BLaER1 treated with 17β-estradiol and CSF1 and Interleukin-3, amounts not matched to agents 10 nM and 100 nM (cell line): ENCODE data around the gene BEND3.
"Not testable (repeated sequence)": the region's sequence is repeated elsewhere in the genome, so short reads cannot be mapped to it uniquely, and the experiment has no call there.

Source experiments
- H3K27ac ChIP-seq, 11 experiments: shearing (Covaris generic); formaldehyde crosslinking; 2 replicates each; pipeline ENCODE4 v1.8.1; 2022
- H3K27me3 ChIP-seq, 11 experiments: shearing (Covaris generic); formaldehyde crosslinking; 2 replicates each; pipeline ENCODE4 v1.8.1; 2022
- H3K36me3 ChIP-seq, 11 experiments: shearing (Covaris generic); formaldehyde crosslinking; 2 replicates each; pipeline ENCODE4 v1.8.1; 2022
- H3K4me1 ChIP-seq, 10 experiments: shearing (Covaris generic); formaldehyde crosslinking; 2 replicates each; pipeline ENCODE4 v1.8.1; 2022
- H3K4me2 ChIP-seq, 11 experiments: shearing (Covaris generic); formaldehyde crosslinking; 2 replicates each; pipeline ENCODE4 v1.8.1; 2022
- H3K4me3 ChIP-seq, 10 experiments: shearing (Covaris generic); formaldehyde crosslinking; 2 replicates each; pipeline ENCODE4 v1.8.1; 2022
- H3K9ac ChIP-seq, 11 experiments: shearing (Covaris generic); formaldehyde crosslinking; 2 replicates each; pipeline ENCODE4 v1.8.1; 2022
- H3K9me3 ChIP-seq, 11 experiments: shearing (Covaris generic); formaldehyde crosslinking; replicated peaks in 1 of 11; 2 replicates each; pipeline ENCODE4 v1.8.1; 2022
- H4K20me1 ChIP-seq, 11 experiments: shearing (Covaris generic); formaldehyde crosslinking; 2 replicates each; pipeline ENCODE4 v1.8.1; 2022
- Cebpa-rat ChIP-seq, 11 experiments: shearing (Covaris generic); IDR thresholded peaks; 2 replicates each; pipeline ENCODE4 v1.8.1; 2022

Gene BEND3

DNA sequence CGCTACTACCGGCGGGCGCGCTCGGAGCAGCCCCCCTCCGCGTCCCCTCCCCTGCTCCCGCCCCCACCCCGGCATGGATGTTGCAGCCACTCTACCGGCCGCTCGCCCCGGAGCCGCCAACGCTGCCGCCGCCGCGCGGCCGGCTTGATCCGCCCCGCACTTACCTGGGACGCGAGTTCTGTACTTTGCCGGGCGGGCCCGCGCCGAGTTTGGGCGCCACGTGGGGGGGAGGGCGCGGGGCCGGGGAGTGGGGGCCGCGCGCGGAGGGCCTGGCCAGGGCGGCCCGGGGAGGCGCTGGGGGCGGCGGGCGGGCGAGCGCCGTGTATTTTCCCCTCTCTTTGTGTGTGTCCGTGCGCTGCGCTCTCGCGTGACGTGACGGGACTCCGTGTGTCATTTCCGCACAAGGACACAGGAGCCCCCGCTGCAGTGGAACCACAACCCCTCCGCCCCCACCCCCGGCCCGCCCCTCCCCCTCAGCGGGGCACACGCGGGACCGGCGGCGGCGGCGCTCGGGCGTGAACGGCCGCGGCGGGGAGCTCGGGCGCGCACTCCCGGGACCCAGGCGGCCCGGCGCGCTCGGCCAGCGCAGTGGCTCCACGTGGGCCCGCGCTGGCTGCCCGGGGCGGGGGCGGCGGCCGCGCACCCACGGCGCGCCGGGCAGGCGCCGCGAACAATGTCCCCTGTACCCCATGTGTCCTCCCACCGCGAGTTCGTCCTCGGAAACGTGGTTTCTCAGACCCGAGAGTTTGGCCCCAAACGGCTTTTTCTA lies at the start of gene BEND3:
BEND3 (minus strand) TSS at position 590 of the 769 bp plus-strand sequence. CDS start 16,230 bp downstream, outside the sequence.
- H3K4me1 ChIP-seq = peaks cover 32 to 70% (median 59%) of the 10 kb centered on the region in 10 experiments
- peak within 1 kb of the TSS; percentile 71 to 97 (median 90) for H3K9ac ChIP-seq
- H4K20me1 ChIP-seq = peaks cover 0 to 28% (median 0%) of the 10 kb centered on the region in 11 experiments; a peak in 6 of 22 replicates
- no peak for TF ChIP-seq Cebpa-rat (IDR thresholded peaks at IDR 0.05)
- no peaks in the 10 kb centered on the region for H3K27me3 ChIP-seq
- peak within 1 kb of the TSS in 10 of 11 experiments; percentile 53 to 95 (median 91); a peak in 20 of 22 replicates for H3K27ac ChIP-seq
- H3K4me3 ChIP-seq = peak within 1 kb of the TSS; percentile 67 to 86 (median 79)
- H3K4me2 ChIP-seq = peak within 1 kb of the TSS; percentile 81 to 99 (median 89)
- peaks cover 0 to 9% (median 0%) of the 10 kb centered on the region in 11 experiments; a peak in 4 of 22 replicates for H3K36me3 ChIP-seq
- no peaks in the 10 kb centered on the region; a peak in 1 of 22 replicates for H3K9me3 ChIP-seq

DNA sequence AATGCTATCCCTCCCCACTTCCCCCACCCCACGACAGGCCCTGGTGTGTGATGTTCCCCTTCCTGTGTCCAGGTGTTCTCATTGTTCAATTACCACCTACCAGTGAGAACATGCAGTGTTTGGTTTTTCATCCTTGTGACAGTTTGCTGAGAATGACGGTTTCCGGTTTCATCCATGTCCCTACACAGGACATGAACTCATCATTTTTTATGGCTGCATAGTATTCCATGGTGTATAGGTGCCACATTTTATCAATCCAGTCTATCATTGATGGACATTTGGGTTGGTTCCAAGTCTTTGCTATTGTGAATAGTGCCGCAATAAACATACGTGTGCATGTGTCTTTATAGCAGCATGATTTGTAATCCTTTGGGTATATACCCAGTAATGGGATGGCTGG lies 49.0 kb upstream of the BEND3 start:
- not testable (repeated sequence) for H3K27me3 ChIP-seq, H3K36me3 ChIP-seq, H3K9ac ChIP-seq, H3K9me3 ChIP-seq, H3K4me2 ChIP-seq, H3K27ac ChIP-seq, H4K20me1 ChIP-seq, H3K4me1 ChIP-seq, H3K4me3 ChIP-seq

DNA sequence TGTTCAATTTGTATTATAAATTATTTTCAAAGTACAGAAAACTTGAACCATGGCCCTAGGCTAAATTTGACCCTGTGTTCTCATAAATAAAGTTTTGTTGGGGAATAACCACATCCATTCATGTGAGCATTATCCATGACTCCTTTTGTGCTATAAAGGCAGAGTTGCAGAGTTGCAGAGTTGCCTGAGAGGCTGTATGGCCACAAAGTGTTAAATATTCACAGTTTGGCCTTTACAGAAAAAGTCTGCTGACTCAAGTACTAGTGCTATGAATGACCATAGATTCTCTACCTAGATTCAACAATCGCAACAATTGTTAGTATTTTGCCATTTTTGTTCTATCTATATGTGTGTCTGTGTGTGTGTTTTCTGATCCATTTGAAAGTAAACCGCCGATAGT lies 46.2 kb upstream of the BEND3 start:
- no peak overlapping the region for H3K4me2 ChIP-seq
- H3K9me3 ChIP-seq = no peaks in the 10 kb centered on the region
- no peak for TF ChIP-seq Cebpa-rat (IDR thresholded peaks at IDR 0.05)
- no peaks in the 10 kb centered on the region for H3K27me3 ChIP-seq
- no peaks in the 10 kb centered on the region for H3K4me1 ChIP-seq
- no peak overlapping the region for H3K27ac ChIP-seq
- no peaks in the 10 kb centered on the region; a peak in 1 of 22 replicates for H4K20me1 ChIP-seq
- no peak overlapping the region for H3K4me3 ChIP-seq
- H3K9ac ChIP-seq = no peak overlapping the region
- H3K36me3 ChIP-seq = no peaks in the 10 kb centered on the region

DNA sequence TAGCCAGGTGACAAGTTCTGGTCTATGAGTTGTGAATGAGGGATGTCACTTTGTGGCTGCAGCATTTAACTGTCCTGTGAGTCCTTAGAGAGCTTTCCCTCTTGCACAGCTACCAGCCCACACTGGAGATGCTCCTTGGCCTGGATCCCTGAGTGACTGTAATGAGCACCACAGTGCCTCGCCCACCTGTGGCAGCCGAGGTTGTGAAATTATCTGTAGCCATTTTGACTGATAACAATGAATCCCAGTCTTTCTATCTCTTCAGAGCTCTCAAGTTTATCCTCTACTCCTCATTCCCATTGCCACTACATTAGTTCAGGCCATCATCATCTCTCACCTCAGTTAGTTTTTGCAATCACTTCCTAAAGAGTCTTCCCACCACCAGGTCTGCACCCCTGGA lies 41.3 kb upstream of the BEND3 start:
- Histone ChIP-seq H3K4me1 (no peaks in the 10 kb centered on the region), H3K27me3 (no peaks in the 10 kb centered on the region), H4K20me1 (peaks cover 0 to 4% (median 0%) of the 10 kb centered on the region in 11 experiments; a peak in 1 of 22 replicates), H3K9me3 (no peaks in the 10 kb centered on the region), H3K4me2 (no peak overlapping the region), H3K4me3 (no peak overlapping the region), H3K27ac (no peak overlapping the region), H3K9ac (no peak overlapping the region), H3K36me3 (no peaks in the 10 kb centered on the region)
- TF ChIP-seq Cebpa-rat (IDR thresholded peaks at IDR 0.05) = no peak

DNA sequence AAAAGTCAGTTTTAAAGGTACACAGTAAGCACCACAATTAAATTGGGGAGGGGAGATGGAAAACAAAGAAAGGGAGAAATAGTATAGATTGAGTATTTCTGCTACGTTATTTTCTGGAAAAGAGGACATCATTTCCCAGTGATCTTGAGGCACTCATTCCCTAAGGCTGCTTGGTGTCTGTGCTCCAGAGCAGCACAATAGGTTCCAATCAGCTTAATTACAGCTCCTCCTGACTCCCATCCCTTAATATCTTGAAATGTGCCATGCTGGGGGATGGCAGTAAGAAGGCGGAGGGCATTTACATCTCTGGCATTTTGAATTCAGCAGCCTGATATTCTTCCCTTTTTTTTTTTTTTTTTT lies 39.5 kb upstream of the BEND3 start:
- H3K27me3 ChIP-seq = no peaks in the 10 kb centered on the region
- H3K27ac ChIP-seq = no peak overlapping the region
- no peak overlapping the region for H3K4me3 ChIP-seq
- H3K9me3 ChIP-seq = no peaks in the 10 kb centered on the region
- H4K20me1 ChIP-seq = 0 out of 22 replicates have a peak, but pooled peaks cover 0 to 4% (median 0%) of the 10 kb centered on the region in 11 experiments
- no peaks in the 10 kb centered on the region for H3K36me3 ChIP-seq
- H3K4me1 ChIP-seq = no peaks in the 10 kb centered on the region
- no peak for TF ChIP-seq Cebpa-rat (IDR thresholded peaks at IDR 0.05)
- no peak overlapping the region for H3K4me2 ChIP-seq
- no peak overlapping the region for H3K9ac ChIP-seq

DNA sequence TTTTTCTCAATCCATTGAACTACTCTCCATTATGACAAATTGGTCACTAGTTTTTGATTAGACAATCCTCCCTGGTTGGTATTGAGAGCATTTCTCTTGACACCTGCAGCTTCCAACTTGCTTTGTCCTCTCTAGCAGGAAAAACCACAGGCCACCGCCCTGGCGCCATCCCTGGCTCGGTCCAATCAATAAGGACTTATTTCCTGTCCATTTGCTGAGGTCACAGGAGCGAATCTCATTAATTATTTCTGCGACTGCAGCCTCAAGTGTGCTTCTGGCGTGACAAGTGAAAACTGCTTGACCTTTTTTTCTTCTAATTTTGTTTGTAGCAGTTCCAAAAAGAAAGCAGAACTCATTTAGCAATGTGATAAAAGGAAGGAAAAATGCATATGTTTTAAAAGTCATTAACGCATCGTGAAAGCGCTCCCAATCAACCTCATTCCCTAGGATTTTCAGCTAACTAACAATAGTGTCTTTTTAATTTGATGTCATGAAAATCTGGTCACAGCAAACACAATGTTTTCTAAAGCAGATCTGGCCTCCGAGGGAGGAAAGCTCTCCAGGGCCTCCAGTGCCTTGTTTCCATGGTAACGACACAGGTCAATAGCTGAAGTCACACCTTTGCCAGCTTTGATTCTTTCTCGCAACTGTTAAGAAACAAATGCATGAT lies 39.0 kb upstream of the BEND3 start:
- Histone ChIP-seq H3K4me2 (no peak overlapping the region), H3K4me3 (no peak overlapping the region), H3K27me3 (no peaks in the 10 kb centered on the region), H3K9ac (no peak overlapping the region), H3K4me1 (no peaks in the 10 kb centered on the region), H3K27ac (no peak overlapping the region), H4K20me1 (0 out of 22 replicates have a peak, but pooled peaks cover 0 to 4% (median 0%) of the 10 kb centered on the region in 11 experiments), H3K36me3 (no peaks in the 10 kb centered on the region), H3K9me3 (no peaks in the 10 kb centered on the region)
- TF ChIP-seq Cebpa-rat (IDR thresholded peaks at IDR 0.05) = no peak

DNA sequence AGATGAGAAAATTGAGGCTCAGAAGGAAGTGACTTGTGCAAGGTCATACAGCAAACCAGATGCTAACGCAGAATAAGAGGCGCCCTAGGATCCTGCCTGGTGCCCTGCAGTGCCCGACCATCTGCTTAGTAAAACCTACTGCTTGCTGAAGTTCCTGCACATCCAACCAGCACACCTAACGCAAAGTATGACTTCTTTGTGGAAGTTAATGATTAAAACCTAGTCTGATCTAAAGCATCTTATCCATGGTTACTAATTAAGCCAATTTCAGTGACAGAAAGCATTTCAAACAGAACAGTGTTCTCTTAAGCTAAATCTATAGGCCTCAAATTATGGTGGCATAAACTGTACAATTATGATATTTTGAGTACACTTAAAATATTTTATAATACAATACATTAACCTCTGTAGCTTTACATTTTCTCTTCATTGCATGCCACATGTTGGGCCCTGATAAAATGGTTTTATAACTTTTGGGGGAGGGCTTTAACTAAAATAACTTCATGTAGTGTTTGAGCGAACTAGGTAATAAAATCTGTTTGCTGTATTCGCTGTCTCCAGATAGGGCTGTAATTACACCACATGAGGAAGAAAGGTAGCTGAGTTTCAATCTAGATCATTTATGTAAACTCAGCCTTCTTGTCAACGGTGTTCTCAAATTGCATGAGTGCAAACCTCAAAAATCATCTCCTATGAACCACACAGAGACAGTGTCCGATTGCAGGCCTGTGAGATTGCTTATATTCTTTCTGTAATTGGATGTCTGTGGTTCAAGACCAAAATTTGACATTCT lies 37.5 kb upstream of the BEND3 start:
- H3K27me3 ChIP-seq = no peaks in the 10 kb centered on the region
- H3K4me3 ChIP-seq = no peak overlapping the region
- H3K4me2 ChIP-seq = no peak overlapping the region
- no peak overlapping the region for H3K27ac ChIP-seq
- no peak for TF ChIP-seq Cebpa-rat (IDR thresholded peaks at IDR 0.05)
- 0 out of 22 replicates have a peak, but pooled peaks cover 0 to 4% (median 0%) of the 10 kb centered on the region in 11 experiments for H4K20me1 ChIP-seq
- H3K9me3 ChIP-seq = no peaks in the 10 kb centered on the region
- H3K4me1 ChIP-seq = no peaks in the 10 kb centered on the region
- no peak overlapping the region for H3K9ac ChIP-seq
- no peaks in the 10 kb centered on the region for H3K36me3 ChIP-seq

DNA sequence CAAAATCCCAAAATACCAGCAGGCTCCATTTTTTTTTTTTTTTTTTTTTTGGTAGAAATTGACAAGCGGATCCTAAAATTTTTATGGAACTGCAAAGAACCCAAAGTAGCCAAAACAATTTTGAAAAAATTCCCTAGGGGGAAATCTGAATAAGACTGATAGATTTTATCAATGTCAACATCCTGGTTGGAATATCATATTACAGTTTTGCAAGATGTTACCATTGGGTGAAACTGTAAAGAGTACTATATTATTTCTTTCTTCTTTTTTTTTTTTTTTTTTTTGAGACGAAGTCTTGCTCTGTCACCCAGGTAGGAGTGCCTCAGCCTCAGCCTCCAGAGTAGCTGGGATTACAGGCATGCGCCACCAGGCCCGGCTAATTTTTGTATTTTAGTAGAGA lies 29.4 kb upstream of the BEND3 start:
- no peaks in the 10 kb centered on the region for H3K36me3 ChIP-seq
- no peaks in the 10 kb centered on the region for H4K20me1 ChIP-seq
- H3K4me1 ChIP-seq = peaks cover 0 to 6% (median 0%) of the 10 kb centered on the region in 10 experiments; a peak in 2 of 20 replicates
- no peak overlapping the region for H3K9ac ChIP-seq
- no peak overlapping the region for H3K27ac ChIP-seq
- H3K9me3 ChIP-seq = no peaks in the 10 kb centered on the region
- TF ChIP-seq Cebpa-rat (IDR thresholded peaks at IDR 0.05) = no peak
- H3K4me3 ChIP-seq = no peak overlapping the region
- no peak overlapping the region for H3K4me2 ChIP-seq
- no peaks in the 10 kb centered on the region for H3K27me3 ChIP-seq

DNA sequence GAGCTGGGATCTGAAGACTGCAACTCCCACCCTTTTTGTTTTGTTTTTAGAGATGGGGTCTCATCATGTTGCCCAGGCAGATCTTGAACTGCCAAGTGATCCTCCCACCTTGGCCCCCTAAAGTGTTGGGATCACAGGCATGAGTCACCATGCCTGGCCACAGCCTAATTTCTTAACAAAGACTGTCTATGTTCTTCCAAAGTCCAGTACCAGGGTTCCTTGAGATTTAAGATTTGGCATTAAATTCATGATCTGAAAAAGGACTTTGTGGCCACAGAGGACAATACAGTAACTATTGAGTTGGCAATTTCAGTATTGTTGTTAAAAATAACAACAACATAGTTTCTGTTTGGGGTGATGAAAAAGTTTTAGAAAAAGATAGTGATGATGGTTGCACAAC lies 28.7 kb upstream of the BEND3 start:
- Histone ChIP-seq H4K20me1 (no peaks in the 10 kb centered on the region), H3K4me2 (no peak overlapping the region), H3K9me3 (no peaks in the 10 kb centered on the region), H3K4me3 (no peak overlapping the region), H3K4me1 (peaks cover 0 to 6% (median 0%) of the 10 kb centered on the region in 10 experiments; a peak in 2 of 20 replicates), H3K36me3 (no peaks in the 10 kb centered on the region), H3K27ac (no peak overlapping the region), H3K27me3 (no peaks in the 10 kb centered on the region), H3K9ac (no peak overlapping the region)
- TF ChIP-seq Cebpa-rat (IDR thresholded peaks at IDR 0.05) = no peak
